IPS DF 4.7 (cell line): ENCODE results near the gene ASRGL1.

Source experiments
- DNase-seq: peaks from one replicate; pipeline ENCODE4 v3.0.0-alpha.2; 2013; ENCODE audit warnings: low spot score; ENCODE audit errors: extremely low read depth

The ASRGL1 gene

DNA sequence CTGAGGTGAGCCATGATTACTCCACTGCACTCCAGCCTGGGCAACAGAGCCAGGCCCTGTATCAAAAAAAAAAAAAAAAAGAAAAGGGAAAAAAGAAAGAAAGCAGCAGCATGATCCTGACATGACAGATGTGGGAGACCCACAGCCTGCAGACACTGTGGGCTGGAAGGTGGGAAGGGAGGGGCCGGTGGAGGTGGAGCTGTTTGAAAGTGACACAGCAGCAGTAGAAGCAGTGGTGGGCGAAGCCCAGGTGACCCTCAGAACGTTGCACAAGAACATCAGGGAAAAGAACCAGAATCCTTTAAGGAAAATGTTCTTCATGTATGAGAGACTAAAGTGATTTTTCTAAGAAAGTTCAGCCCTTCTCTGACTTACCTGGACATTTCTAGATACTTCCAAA lies 55.3 kb downstream of the ASRGL1 start:
- no peak for DNase-seq

DNA sequence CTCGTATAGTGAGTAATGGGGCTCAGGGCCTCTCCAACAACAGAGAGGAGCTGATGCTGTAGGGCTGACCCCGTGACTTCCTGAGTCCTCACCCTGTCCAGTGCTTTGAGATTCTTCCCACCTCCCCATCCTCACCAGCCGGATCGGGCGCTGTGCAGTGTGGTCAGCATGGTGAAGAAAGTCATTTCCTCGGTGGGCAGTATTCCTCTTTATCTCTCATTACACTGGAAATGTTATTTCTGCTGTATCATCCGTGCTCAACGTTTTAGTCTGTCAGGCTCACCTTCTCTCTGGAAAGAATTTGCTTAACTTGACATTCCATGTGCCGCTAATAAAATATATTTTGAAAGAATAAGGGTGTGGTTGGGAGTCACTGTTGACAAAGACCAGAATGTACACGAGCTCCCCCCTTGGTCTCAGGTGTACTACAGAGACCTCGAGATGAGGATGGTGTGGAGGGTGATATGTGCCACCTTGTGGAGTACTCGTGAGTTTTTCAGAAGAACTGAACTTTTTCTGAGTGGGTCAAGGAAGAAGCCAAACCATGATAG lies 55.9 kb downstream of the ASRGL1 start:
- no peak for DNase-seq

DNA sequence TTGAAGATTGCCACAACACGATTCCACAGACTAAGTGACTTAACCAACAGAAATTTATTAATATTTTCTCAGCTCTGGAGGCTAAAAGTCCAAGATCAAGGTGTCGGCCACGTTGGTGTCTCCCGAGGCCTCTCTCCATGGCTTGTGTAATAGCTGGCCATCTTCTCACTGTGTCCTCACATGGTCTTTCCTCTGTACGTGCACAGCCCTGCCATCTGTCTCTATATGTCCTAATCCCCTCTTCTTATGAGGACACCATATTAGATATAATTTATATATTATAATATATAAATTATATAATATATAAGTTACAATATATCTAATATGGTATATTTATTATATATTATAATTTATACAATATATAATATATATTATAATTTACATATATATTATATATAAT lies 56.5 kb downstream of the ASRGL1 start:
- no peak for DNase-seq

DNA sequence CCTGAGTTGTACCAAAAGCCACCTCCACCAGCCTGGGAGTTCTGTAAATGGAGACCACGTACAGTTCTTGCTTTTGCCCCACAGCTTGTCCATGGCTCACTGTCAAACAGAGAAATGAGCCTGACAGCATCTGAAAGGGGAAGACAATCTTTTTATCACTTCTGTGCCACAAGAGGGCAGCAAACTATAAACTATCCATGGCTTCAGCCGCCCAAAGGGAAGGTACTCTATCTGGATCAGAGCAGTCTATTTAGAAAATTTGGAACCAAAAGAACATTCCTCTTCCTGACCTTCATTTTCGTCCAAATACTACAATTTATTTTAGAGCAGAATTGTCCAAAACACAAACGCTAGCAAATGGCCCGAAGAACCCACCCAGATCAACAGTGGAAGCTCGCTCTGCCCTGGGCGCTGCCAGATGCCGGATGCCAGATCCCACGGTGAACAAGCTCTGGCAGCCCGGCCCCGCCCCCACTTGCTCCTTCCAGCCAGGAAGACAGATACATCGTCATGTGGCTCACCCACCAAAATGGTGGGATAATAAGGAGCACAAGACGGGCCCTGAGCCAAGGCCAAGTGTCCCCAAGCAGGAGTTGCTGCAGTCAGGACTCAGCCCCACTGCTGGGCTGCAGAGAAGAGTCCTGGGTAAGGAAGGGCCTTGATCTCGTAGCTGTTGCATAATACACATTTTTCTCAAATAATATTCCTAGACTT lies 57.7 kb downstream of the ASRGL1 start:
- peak; percentile 56 for DNase-seq

DNA sequence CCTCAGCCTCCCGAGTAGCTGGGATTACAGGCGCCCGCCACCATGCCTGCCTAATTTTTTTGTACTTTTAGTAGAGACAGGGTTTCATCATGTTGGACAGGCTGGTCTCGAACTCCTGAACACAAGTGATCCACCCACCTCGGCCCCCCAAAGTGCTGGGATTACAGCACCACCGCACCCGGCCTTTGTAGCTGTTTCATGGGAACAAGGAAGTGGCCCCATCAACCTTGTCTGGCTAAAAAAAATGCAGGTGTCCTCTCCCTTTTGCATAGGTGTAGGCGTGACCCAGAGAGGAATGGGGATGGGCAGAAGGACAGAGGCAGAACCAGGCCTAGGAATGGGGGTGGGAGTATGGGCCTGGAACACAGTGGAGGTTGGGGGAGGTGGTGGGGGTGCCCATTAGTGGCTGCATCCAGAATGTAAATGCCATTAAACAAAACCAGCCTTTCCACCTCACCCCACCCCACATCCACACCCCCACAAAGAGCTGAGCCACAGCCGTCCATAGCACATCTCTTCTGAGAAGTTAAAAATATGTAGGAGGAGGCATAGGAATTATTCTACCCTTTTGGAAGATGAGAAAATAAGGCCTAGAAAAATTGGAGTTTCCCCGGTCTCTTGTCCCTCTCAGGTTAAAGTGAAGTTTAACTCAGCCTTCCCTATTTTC lies 58.8 kb downstream of the ASRGL1 start:
- no peak for DNase-seq

DNA sequence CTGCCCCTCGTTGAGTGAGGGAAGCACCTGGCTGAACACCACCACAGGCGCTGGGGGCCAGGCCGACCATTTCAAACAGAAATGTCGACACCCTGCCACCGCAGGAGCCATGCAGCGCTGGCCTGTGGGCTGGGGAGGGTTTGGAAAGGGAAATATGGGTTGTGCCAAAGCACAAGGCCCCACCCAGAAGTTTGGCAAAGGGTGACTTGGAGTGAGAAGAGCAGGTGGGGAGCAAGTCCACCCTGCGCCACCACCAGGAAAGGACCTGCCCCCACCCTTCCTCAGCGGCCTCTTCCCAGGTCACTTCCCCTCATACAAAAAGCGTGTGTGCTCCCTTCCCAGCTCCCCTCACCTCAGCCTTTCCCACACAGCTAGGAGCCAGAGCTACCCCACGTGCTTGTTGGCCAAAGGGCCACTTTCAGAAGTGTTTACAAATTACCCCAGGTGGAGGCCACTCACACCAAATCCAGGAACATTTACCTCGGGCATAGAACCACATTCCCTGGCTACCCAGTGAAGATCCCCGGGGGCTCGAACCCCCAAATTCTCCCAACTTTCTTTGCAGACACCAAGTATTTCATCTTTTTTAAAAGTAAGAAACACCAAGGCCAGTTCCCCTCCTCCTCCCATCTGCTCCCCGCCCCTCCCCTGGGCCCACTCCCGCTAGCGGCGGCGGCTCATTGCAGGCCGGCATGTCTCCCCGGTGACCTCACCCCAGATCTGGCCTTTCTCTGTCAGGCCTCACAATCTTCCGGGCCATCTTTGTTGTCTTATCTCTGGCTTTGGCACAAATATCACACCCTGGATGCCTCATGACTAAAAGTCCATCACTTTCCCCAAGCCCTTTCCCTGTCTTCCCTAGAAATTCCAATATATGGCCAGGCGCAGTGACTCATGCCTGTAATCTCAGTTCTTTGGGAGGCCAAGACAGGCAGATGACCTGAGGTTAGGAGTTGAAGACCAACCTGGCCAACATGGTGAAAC lies 61.1 kb downstream of the ASRGL1 start:
- DNase-seq, result no peak

DNA sequence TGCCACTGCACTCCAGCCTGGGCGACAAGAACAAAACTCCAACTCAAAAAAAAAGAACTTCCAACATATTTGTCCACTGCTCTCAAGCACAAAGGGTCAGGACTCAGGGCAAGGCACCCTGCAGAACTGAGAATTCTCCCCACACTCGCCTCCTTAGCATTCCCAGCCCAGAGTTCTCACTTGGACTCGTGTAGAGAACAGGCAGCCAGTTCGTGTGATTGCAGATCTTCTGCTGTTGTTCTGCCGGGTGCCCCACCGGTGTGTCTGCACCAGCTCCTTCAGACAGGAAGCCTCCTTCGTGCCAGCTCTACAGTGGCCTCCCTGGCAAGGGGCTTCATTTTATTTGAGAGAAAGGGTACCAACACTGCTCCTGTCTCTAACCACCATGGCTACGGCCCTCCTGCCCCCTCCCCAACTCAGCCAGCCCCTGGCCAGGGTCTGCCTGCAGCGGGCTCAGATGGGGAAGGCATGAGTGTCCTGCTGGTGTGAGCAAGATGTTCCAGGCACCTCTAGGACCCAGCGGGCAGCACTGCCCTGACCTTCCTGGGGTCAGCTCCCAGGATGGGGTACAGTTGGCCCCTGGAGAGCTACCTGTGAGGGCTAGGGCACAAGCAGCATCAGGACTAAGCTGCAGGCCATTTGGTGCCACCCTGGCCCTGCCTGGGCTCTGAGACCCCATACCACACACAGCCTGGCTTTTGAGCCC lies 62.1 kb downstream of the ASRGL1 start:
- no peak for DNase-seq

DNA sequence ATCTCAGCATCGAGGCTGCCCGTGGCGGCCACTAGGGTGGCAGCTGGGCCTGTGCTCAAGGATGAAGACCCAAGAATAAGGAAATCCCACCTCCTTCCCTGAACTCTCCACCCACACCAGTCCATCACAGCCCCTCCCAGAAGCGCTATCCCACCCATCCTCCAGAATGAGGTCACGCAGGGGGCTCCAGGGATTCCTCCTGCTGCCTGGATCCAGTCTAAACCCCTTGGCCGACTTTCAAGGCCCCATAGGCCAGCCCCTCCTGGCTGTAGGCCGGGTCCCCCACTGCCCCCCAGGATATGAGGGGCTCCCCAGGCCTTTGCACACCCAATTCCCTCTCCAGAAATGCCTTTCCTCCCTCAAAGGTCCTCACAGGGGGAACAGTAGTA lies 62.6 kb downstream of the ASRGL1 start:
- DNase-seq, result no peak

DNA sequence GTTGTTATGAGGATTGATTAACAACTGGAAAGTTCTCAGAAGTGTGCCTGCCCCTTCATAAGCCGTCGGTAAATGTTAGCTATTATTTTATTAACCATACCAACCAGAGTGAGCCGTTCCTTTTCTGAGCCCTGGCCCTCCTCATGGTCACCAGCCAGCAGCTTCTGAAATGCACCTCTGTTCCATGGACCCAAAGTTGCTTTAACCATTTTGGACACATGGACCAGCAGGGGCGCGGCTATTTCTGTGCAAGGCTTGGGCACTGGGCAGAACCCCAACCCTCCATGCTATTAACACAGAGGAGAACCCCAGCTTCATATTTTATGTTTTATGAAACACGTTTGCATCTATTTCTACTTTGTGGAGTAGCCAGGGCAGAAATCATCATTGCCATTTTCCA lies 63.0 kb downstream of the ASRGL1 start:
- no peak for DNase-seq

DNA sequence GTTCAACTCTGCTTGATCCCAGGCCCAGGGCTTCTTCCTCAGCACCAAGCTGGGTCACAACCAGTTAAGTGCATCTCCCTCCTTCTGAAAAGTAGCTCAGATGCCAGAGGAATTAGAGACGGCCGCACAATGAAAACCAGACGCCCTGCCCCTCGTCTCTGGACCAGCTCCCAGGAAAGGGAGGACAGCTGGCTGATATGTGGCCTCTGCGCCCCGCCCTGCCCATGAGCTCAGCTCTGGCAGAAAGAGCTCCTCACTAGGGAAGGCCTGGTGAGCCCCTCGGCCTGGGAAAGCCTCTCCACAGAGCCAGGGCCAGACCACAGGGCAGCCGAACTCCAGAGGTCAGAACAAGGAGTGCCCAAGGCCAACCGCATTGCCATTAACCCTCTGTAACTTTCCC lies 63.5 kb downstream of the ASRGL1 start:
- DNase-seq, result no peak

DNA sequence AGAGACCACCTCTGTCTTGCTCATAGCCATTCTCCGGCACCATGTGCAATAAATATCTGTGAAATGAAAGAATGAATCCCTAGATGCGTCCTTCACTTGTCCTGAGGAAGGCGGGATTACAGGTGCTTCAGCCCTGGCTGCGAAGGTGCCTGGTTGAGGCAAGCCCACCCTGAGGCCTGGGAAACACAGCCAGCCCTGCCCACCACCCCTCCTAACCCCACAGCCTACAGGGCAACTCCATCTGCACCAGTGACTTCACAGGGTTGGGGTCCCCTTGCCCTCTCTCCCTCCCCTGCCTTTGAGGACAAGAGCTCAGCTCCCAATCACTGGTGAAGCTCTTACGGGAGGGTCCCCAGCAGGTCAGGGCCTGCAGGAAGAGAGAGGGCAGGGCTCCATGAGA lies 64.1 kb downstream of the ASRGL1 start:
- no peak for DNase-seq

DNA sequence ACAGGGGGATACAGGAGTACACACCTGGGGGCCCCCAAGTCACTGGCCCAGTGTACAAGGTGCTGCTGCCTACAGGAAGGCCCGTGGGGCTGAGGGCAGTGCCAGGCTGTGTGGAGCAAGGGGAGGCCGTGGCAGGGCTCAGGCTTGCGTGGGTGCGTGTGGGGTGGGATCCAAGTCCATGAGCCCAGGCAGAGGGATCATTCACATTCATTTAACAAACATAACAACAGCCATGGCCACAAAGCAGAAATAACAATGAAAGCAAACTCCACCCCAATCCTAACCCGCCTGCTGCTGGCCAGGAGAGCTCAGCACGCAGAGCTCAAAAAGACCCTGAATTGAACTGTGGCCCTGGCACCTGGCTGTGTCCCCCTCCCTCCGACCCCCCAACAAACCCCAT lies 64.6 kb downstream of the ASRGL1 start:
- no peak for DNase-seq

DNA sequence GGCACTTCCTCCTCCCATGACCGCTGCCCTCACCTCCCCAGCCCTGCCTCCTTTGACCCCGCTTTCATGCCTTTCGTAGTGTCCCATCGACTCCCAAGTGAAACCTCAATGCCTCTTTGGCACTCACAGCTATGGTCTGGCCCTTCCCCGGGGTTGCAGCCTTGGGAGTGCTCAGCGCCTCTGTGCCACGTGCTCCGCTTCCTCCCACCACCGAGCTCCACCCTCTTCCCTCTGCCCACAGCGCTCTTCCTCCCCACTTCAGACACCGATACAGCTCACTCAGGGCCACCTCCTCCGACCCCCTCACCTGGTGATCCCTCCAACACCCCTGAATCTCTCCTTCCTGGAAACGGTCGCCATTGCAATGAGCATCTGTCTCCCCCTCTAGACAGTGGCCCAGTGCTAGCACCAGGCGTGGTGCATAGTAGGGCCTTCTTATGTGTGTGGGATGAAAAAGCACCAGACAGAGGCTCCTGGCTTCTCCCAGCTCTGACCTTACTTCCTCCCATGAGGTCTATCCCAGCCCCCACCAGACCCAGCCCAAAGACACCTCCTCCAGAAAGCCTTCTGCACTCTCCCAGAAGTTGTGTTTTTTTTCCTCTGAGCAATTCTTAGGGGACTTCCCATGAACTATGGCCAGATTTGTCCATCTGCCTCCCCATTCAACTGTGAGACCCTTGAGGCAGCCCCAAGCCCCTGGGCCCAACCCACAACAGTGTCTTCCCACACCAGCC lies 65.1 kb downstream of the ASRGL1 start:
- no peak for DNase-seq

DNA sequence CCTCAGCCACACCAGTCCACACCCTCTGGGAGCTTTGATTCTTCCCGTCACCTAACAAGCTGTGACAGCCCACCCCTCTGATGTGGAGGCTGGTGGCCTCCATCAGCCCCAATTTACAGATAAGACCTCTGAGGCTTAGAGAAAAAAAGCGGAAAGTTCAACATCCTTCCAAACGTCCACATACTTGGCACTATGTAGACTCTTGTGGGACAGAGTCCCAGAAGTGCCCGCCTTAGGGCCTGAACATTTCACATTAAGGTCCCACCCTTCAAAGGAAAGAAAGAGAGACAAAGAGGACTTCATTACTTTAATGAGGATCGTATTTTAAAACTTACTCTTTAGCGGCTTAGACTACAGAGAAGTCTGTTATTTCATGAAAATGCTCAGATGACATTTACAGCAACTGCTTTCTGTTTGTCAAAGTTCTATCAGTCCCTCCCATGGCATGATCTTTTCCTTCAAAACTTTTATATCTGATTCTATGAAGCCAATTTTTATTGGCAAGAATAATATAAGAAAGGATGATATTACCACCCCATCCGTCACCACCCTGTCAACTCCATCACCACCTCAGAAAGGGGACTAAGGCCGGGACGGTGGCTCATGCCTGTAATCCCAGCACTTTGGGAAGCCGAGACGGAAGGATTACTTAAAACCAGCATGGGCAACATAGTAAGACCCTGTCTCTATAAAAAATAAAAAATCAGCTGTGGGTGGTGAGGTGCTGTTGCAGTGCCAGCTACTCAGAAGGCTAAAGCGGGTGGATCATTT lies 65.9 kb downstream of the ASRGL1 start:
- DNase-seq, result no peak

DNA sequence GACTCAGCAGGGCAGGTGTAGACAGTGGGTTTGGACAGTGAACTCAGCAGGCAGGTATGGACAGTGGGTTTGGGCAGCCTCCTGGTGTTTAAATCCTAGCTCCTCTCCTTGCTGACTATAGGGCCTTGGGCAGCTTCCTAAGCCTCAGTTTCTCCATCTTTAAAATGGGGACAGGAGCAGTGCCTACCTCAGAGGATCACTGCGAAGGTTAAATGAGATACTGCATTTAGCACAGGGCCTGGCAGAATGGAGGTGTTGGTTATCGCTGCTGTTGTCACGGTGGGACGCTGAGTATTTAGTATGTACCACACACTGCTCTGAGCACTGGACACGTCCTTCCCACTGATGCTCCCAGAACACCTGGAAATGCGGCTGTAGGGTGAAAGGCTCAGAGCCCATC lies 67.2 kb downstream of the ASRGL1 start:
- no peak for DNase-seq

DNA sequence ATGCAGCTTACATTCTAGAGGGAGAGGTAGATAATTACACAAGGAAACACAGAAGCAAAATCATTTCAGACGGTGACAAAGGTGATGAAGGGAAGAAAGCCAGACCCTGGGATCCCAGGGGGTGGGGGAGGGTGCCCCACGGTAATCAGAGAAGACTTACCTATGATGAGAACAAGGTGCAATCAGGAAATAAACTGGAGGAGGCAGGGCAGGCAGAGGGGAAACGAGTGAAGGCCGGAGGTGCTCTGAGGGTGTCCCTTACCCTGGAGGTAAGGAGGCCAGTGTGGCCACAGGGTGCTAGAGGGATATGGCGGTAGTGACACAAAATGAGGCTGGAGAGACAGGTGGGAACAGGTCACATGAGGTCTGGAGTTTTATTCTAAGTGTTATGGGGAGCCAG lies 67.7 kb downstream of the ASRGL1 start:
- DNase-seq, result no peak

DNA sequence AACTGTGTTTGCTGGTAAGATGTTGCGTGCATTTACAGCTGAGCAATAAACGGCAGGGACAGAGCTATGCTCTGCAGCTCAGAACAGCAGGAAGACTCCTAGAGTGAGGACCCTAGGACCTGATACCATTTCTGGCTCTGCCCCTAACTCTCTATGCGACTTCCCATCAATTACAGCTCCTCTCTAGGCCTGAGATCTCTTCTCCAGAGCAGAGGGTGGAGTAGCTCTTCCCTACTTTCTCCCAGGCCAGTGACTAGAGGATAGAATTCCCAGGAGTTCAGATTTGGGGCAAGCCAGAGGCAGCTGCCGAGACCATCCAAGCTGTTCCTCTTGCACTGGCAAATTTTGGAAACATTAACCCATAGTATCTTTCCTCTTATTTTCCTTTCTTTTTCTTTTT lies 68.8 kb downstream of the ASRGL1 start:
- no peak for DNase-seq

DNA sequence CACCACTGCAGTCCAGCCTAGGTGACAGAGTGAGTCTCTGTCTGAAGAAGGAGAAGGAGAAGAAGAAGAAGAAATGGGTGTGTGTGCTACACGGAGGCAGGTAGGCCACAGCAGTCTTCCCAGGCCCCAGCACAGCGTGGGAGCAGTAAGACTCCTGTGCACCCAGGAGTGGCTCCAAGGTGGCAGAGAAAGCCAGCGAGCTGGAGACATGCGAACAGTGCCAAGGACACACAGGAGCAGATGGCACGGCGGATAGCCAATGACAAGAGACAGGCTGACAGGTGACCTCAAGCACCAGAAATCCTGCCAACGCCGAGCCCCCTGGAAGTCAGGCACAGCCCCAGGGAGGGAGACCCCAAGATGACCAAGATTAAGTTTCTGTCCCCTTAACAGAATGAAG lies 72.6 kb downstream of the ASRGL1 start:
- DNase-seq, result no peak

DNA sequence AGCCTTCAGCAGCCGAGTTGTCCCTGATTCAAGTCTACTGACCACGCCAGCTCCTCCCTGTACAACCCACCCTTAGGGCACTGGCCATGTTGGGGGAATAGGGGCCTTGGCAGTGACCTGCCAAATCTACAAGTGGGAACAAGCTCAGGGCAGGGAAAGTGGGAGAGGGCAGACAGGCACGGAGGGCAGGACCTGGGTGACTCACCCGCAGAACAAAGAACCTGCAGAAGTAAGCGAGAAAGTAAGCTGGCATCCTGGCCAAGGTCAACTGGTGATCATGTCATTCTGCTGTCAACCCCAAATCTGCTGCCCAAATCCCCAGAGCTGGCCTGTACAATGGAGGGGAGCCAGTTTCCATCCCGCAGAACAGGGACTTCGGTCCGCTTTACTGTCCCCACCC lies 73.7 kb downstream of the ASRGL1 start:
- DNase-seq, result no peak

DNA sequence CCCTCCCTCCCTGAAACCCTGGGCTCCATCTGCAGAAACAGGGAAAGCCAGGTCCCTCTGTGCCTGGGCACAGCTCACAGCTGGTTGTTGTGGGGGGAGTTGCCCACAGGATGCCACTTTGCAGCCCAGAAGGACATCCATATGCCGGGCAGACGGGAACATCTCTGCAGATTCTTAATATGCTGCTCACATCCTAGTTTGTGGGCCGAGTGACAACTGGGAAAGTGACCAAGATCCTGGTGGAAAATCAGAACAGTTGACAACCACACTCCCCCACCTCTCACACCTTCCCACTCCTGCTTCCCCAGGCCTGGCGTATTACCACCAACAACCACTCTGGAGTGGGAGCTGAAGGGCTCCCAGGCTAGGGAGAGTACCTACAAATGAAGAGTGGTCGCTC lies 74.3 kb downstream of the ASRGL1 start:
- DNase-seq, result no peak
